ENCODE results near the gene WASF3. TPM values are rescaled to one million over a fixed set of nuclear protein-coding genes. Genes with fewer than 3 reads are reported as not detected.
A peak's percentile ranks its signal among the peaks of the same experiment; 100 is the strongest.

WASF3 gene
- total and polyA plus RNA-seq, 2 experiments from 2014 or later, result 9.9 to 20.7 TPM

DNA sequence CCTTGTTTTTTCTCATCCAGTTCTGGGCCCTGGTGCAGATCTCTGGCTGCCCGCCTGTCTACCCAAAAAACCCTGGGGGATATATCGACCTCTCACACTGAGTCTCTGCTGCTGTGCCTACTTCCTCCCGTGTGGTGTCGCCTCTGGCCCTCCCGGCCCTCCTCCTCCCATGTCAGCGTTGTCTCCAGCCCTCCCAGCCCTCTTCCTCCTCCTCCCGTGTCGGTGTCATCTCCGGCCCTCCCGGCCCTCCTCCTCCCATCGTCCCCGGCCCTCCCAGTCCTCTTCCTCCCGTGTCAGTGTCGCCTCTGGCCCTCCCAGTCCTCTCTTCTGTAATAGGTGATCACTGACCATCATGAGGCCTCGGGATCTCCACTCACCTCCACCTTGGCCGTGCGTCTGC is 121.3 kb downstream of the WASF3 start:
- Mint-ChIP-seq H3K4me1 (peaks cover 32% of the 10 kb centered on the region), H3K27me3 (ENCODE audit: insufficient read depth, low read depth, poor library complexity) (peaks cover 3% of the 10 kb centered on the region), H3K36me3 (ENCODE audit: low read depth) (peaks cover 13% of the 10 kb centered on the region), H3K27ac (no peak overlapping the region), H3K9me3 (no peaks in the 10 kb centered on the region), H3K4me3 (no peak overlapping the region)
- ATAC-seq (peak; percentile 76), DNase-seq (ENCODE audit: low spot score) (peak; percentile 32)
- H3K4me2 ChIP-seq, result no peak overlapping the region
- H3K4me1 ChIP-seq (ENCODE audit: insufficient read depth), result peaks cover 17% of the 10 kb centered on the region
- H2AFZ ChIP-seq, result no peak overlapping the region
- no peak overlapping the region for H3K4me3 ChIP-seq
- H3K9me2 ChIP-seq (ENCODE audit: insufficient read depth), result no peaks in the 10 kb centered on the region
- no peaks in the 10 kb centered on the region for H3K36me3 ChIP-seq (ENCODE audit: insufficient read depth)
- H3K79me2 ChIP-seq (replicated peaks; ENCODE audit: insufficient read depth), result no peaks in the 10 kb centered on the region
- no peaks in the 10 kb centered on the region for H3F3A ChIP-seq (replicated peaks; ENCODE audit: low read depth)
- H3K27me3 ChIP-seq (ENCODE audit: insufficient read depth), result no peaks in the 10 kb centered on the region
- no peak overlapping the region for H3K27ac ChIP-seq (ENCODE audit: low read depth)
- TF ChIP-seq, protein P1, sequence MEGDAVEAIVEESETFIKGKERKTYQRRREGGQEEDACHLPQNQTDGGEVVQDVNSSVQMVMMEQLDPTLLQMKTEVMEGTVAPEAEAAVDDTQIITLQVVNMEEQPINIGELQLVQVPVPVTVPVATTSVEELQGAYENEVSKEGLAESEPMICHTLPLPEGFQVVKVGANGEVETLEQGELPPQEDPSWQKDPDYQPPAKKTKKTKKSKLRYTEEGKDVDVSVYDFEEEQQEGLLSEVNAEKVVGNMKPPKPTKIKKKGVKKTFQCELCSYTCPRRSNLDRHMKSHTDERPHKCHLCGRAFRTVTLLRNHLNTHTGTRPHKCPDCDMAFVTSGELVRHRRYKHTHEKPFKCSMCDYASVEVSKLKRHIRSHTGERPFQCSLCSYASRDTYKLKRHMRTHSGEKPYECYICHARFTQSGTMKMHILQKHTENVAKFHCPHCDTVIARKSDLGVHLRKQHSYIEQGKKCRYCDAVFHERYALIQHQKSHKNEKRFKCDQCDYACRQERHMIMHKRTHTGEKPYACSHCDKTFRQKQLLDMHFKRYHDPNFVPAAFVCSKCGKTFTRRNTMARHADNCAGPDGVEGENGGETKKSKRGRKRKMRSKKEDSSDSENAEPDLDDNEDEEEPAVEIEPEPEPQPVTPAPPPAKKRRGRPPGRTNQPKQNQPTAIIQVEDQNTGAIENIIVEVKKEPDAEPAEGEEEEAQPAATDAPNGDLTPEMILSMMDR (conservative IDR thresholded peaks at IDR 0.05; ENCODE audit: low read depth in 2 of 2), result 0 out of 4 replicates have a peak, but pooled peaks of 1 of the 2 experiments have one; percentile 29
- no peak for TF ChIP-seq POLR2AphosphoS5 (IDR thresholded peaks at IDR 0.05; ENCODE audit: low read depth)
- no peak for TF ChIP-seq ETS1 (IDR thresholded peaks at IDR 0.05)
- no peaks in the 10 kb centered on the region for H4K20me1 ChIP-seq (replicated peaks; ENCODE audit: insufficient read depth)

GRCh38 chr13:26679411-26680122 is 122.1 kb downstream of the WASF3 start:
- peaks cover 18% of the 10 kb centered on the region for H3K36me3 Mint-ChIP-seq (ENCODE audit: low read depth)
- Histone ChIP-seq H4K20me1 (replicated peaks; ENCODE audit: insufficient read depth) (no peaks in the 10 kb centered on the region), H3F3A (replicated peaks; ENCODE audit: low read depth) (no peaks in the 10 kb centered on the region), H3K4me1 (ENCODE audit: insufficient read depth) (peaks cover 17% of the 10 kb centered on the region), H3K79me2 (replicated peaks; ENCODE audit: insufficient read depth) (no peaks in the 10 kb centered on the region), H3K4me2 (peak overlapping the region; percentile 19; the same call in 1 of the 2 replicates), H3K27ac (ENCODE audit: low read depth) (peak overlapping the region; percentile 50; the same call in 1 of the 2 replicates), H3K36me3 (ENCODE audit: insufficient read depth) (no peaks in the 10 kb centered on the region), H3K9me2 (ENCODE audit: insufficient read depth) (no peaks in the 10 kb centered on the region), H3K27me3 (ENCODE audit: insufficient read depth) (no peaks in the 10 kb centered on the region), H2AFZ (no peak overlapping the region), H3K4me3 (no peak overlapping the region)
- peaks cover 3% of the 10 kb centered on the region for H3K27me3 Mint-ChIP-seq (ENCODE audit: insufficient read depth, low read depth, poor library complexity)
- ATAC-seq, result no peak
- peak overlapping the region; percentile 85 for H3K27ac Mint-ChIP-seq
- H3K4me3 Mint-ChIP-seq, result no peak overlapping the region
- no peaks in the 10 kb centered on the region for H3K9me3 Mint-ChIP-seq
- H3K4me1 Mint-ChIP-seq, result peaks cover 29% of the 10 kb centered on the region
- no peak for DNase-seq (ENCODE audit: low spot score)
- TF ChIP-seq, protein P1 (conservative IDR thresholded peaks at IDR 0.05; ENCODE audit: low read depth in 2 of 2), result no peak
- TF ChIP-seq CREB1 (CRISPR knock-in tag; IDR thresholded peaks at IDR 0.05; ENCODE audit: low read depth) (no peak), JUNB (IDR thresholded peaks at IDR 0.05; ENCODE audit: unreplicated experiment) (no peak), ZNF331 (CRISPR knock-in tag; IDR thresholded peaks at IDR 0.05; ENCODE audit: low read depth) (no peak), EZH2 (IDR thresholded peaks at IDR 0.05; ENCODE audit: low read depth, unreplicated experiment) (no peak), ZNF114 (CRISPR knock-in tag; IDR thresholded peaks at IDR 0.05) (no peak), ZNF462 (CRISPR knock-in tag; IDR thresholded peaks at IDR 0.05) (no peak)

Data from GM23338 (cell line).